GM12865 (cell line): ENCODE results near the gene ANKRD23.

Source experiments
- DNase-seq: peaks from one replicate; pipeline ENCODE4 v3.0.0; 2010; ENCODE audit warnings: low read depth
- H3K4me3 ChIP-seq: 2 replicates; pipeline ENCODE4 v1.5.1; 2011; ENCODE audit warnings: mild to moderate bottlenecking, low read depth, low read length, control low read depth
- TF ChIP-seq, protein P1 (sequence below): IDR thresholded peaks from 2 replicates; pipeline ENCODE4 v1.5.1; 2011; ENCODE audit warnings: low read length, control low read depth, low read depth, inconsistent platforms; ENCODE audit not compliant: insufficient read depth; ENCODE audit errors: missing control alignments

The ANKRD23 gene

DNA sequence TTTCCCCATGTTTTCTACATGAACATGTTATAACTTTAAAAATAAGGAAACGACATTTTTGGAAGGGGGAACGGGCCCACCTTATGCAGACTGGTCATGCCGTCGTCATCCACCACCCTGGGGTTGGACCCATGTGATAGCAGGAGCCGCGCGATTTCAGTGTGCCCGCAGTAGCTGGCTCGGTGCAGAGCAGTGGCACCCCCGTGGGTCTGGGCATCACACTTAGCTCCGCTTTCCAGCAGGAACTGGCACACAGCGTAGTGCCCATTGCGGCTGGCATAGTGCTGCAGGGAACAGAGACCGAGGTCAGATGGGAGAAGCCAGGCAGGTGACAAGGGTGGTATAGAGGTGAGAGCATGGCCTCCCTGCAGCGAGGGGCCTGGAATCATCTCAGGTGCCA, 9.5 kb upstream of the ANKRD23 start:
- H3K4me3 ChIP-seq: no peak overlapping the region
- TF ChIP-seq, protein P1, sequence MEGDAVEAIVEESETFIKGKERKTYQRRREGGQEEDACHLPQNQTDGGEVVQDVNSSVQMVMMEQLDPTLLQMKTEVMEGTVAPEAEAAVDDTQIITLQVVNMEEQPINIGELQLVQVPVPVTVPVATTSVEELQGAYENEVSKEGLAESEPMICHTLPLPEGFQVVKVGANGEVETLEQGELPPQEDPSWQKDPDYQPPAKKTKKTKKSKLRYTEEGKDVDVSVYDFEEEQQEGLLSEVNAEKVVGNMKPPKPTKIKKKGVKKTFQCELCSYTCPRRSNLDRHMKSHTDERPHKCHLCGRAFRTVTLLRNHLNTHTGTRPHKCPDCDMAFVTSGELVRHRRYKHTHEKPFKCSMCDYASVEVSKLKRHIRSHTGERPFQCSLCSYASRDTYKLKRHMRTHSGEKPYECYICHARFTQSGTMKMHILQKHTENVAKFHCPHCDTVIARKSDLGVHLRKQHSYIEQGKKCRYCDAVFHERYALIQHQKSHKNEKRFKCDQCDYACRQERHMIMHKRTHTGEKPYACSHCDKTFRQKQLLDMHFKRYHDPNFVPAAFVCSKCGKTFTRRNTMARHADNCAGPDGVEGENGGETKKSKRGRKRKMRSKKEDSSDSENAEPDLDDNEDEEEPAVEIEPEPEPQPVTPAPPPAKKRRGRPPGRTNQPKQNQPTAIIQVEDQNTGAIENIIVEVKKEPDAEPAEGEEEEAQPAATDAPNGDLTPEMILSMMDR: no peak
- no peak for DNase-seq

DNA sequence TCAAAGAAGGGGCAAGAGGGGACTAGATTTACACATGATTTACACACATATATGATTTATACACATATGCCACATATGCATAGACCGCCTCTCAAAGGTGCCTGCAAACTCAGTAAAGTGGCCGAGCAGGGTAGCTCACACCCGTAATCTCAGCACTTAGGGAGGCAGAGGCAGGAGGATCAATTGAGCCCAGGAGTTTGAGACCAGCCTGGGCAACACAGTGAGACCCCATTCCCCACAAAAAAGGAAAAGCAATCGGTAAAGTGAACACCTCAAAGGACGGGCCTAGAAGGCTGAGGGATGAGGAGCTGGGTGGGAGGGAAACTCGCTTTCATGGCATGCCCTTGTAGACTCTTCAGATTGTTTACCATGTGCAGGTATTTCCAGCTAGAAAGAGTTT, 8.8 kb upstream of the ANKRD23 start:
- no peak for DNase-seq
- TF ChIP-seq, protein P1: no peak
- H3K4me3 ChIP-seq: no peak overlapping the region

DNA sequence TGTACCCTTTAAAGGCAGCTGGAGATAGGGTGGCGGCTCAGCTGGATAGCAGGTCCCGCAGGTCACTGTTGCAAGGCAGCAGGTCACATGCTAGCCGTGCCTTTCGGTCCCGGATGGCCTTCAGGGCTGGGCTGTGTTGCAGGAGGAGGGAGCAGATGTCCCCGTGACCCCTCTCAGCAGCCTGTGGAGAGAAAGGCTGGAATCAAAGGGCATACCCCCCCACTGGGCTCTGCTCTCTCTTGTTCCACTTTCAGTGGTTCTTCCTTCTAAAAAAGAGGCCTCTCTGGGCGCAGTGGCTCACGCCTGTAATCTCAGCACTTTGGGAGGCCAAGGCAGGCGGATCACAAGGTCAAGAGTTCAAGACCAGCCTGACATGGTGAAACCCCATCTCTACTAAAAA, 4.4 kb upstream of the ANKRD23 start:
- TF ChIP-seq, protein P1: no peak
- H3K4me3 ChIP-seq: no peak overlapping the region
- DNase-seq: no peak

DNA sequence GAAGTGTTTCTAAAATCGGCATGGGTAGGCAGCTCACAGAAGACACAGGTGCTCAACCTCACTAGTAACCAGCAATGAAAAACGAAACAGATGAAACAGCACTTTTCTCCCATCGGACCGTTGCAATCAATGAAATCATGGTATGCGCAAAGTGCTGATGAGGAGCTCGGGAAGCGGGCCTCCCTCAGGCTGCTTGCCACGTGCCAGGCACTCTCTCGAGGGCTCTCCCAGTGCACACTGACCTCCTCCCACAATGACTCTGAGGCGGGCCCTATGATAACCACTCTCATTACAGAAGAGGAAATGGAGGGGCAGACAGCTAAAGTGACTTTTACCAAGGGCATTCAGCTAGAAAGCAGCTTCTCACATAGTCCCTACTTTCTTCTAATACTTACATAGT, 3.8 kb upstream of the ANKRD23 start:
- DNase-seq: no peak
- TF ChIP-seq, protein P1: no peak

DNA sequence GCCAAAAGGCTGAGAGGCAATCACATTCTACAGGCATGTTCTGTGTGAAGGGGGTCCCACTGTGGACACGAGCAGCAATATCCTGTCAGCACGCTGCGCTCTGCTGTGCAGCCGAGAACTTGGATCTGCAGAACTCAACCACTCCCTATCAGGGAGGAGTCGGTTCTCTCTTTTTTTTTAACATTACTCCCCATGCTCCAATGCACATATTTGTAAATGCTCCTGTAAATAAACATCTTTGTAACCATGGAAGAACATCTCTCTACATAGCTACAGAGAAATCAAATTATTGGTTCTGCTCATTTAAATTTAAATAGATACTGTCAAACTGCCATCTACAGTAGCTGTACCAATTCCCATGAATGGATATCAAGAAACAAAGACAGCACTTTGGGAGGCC, 3.0 kb upstream of the ANKRD23 start:
- no peak for DNase-seq
- no peak overlapping the region for H3K4me3 ChIP-seq
- TF ChIP-seq, protein P1: no peak

More for the DNA sequence above, 3.8 kb upstream of the ANKRD23 start:
- no peak overlapping the region for H3K4me3 ChIP-seq

DNA sequence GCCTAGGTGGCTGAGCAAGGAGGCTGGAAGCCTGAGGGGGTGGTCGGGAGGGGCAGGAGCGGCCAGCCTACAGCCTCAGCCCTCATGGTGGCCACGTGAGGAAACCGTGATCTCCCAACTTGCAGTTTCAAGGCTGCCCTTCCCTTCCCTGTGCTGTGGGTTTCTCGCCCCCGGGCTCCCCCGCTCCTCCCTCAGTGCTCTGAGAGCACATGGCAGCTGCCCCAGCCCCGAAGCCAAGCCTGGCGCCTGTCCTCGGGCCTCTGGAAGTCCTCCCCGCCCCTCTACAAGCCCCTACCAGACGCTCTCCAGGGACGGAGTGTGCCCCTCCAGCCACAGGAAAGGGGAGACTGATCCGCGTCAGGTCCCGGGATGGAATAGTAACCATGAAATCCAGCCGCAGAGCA, 586 bp upstream of the ANKRD23 start:
- DNase-seq: no peak
- H3K4me3 ChIP-seq: no peak overlapping the region
- TF ChIP-seq, protein P1: no peak

DNA sequence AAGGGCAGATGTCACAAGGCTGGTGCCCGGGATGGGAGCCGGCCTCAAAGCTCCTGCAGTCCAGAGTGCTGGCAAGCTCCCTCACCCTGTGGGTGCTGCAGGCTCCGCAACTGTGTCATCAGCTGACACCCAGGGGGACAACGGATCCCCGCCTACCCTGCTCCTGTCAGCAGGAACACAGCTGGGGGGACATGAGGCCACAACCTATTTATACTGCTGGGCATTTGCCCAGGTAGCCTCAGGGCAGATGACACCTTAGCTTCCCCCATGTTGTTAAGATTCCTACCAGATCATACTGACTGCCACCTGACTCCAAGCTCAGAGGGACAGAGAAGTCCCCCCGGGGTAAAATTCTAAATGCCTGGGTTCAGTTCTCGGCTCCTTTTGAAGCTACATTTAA, 1.2 kb downstream of the ANKRD23 start:
- no peak for DNase-seq
- no peak overlapping the region for H3K4me3 ChIP-seq
- TF ChIP-seq, protein P1: no peak
